Measurements from ENCODE around the gene MAP1LC3B. TPM values are rescaled to one million over a fixed set of nuclear protein-coding genes. Genes with fewer than 3 reads are reported as not detected.

Gene MAP1LC3B
- total and polyA plus RNA-seq, 8 donors: 47.7 to 75.9 (median 52.5) TPM

GRCh38 chr16:87414251-87414680 is 22.1 kb downstream of the MAP1LC3B start:
- no peak for TF ChIP-seq CTCF (IDR thresholded peaks at IDR 0.05)
- Histone ChIP-seq H3K27me3 (no peaks in the 10 kb centered on the region), H3K36me3 (peaks cover 0 to 99% of the 10 kb centered on the region in 2 donors), H3K27ac (no peak overlapping the region), H3K4me3 (no peak overlapping the region), H3K9me3 (no peaks in the 10 kb centered on the region), H3K4me1 (no peaks in the 10 kb centered on the region)
- DNase-seq (peak in 1 of 4 donors; percentile 71), ATAC-seq (no peak)
- intact Hi-C loops (cut with DNase I): no loop called here

GRCh38 chr16:87415441-87415840 is 23.3 kb downstream of the MAP1LC3B start:
- no peaks in the 10 kb centered on the region for H3K9me3 ChIP-seq
- ATAC-seq: no peak
- H3K36me3 ChIP-seq: peaks cover 0 to 99% of the 10 kb centered on the region in 2 donors

GRCh38 chr16:87416826-87417527 is 24.8 kb downstream of the MAP1LC3B start:
- Histone ChIP-seq H3K27ac (no peak overlapping the region), H3K4me1 (no peaks in the 10 kb centered on the region), H3K9me3 (no peaks in the 10 kb centered on the region), H3K27me3 (no peaks in the 10 kb centered on the region), H3K36me3 (peaks cover 0 to 99% of the 10 kb centered on the region in 2 donors), H3K4me3 (no peak overlapping the region)
- peak in 3 of 4 donors; percentile 13 to 59 (median 46) for DNase-seq
- peak; percentile 49 to 68 for TF ChIP-seq CTCF (IDR thresholded peaks at IDR 0.05)
- peak; percentile 34 for ATAC-seq
- intact Hi-C loops (cut with DNase I): loop anchor here in 1 of 2 donors (5.0 kb wide), 1 partner anchor 220 kb away; no protein-coding TSS in a partner anchor

More at GRCh38 chr16:87415441-87415840, 23.3 kb downstream of the MAP1LC3B start:
- peak in 1 of 4 donors; percentile 56 for DNase-seq
- intact Hi-C loops (cut with DNase I): loop anchor here in 1 of 2 donors (5.0 kb wide), 1 partner anchor 222 kb away; no protein-coding TSS in a partner anchor
- H3K27ac ChIP-seq: no peak overlapping the region
- TF ChIP-seq CTCF (IDR thresholded peaks at IDR 0.05): no peak
- no peaks in the 10 kb centered on the region for H3K27me3 ChIP-seq
- no peak overlapping the region for H3K4me3 ChIP-seq
- H3K4me1 ChIP-seq: no peaks in the 10 kb centered on the region

GRCh38 chr16:87417528-87417910 is 25.4 kb downstream of the MAP1LC3B start:
- Histone ChIP-seq H3K9me3 (no peaks in the 10 kb centered on the region), H3K27me3 (no peaks in the 10 kb centered on the region), H3K4me1 (no peaks in the 10 kb centered on the region), H3K36me3 (peaks cover 0 to 99% of the 10 kb centered on the region in 2 donors), H3K27ac (no peak overlapping the region), H3K4me3 (no peak overlapping the region)
- intact Hi-C loops (cut with DNase I): loop anchor here in 1 of 2 donors (5.0 kb wide), 1 partner anchor 220 kb away; no protein-coding TSS in a partner anchor
- no peak for TF ChIP-seq CTCF (IDR thresholded peaks at IDR 0.05)
- DNase-seq (peak in 1 of 4 donors; percentile 78), ATAC-seq (peak; percentile 8)

- Histone ChIP-seq H3K36me3 (peaks cover 0 to 99% of the 10 kb centered on the region in 2 donors), H3K4me3 (no peak overlapping the region), H3K9me3 (no peaks in the 10 kb centered on the region), H3K27ac (no peak overlapping the region), H3K27me3 (no peaks in the 10 kb centered on the region), H3K4me1 (no peaks in the 10 kb centered on the region)
- no peak for ATAC-seq
- TF ChIP-seq CTCF (IDR thresholded peaks at IDR 0.05): no peak
- intact Hi-C loops (cut with DNase I): loop anchor here in 1 of 2 donors (5.0 kb wide), 1 partner anchor 219 kb away; no protein-coding TSS in a partner anchor
- DNase-seq: peak in 1 of 4 donors; percentile 54
These were observed 26.1 kb downstream of the MAP1LC3B start for GRCh38 chr16:87418216-87418615.
